Raji (cell line): Measurements from ENCODE around the gene HGFAC.

ENCODE experiments used
- POLR2A ChIP-seq: IDR thresholded peaks from 2 replicates; pipeline ENCODE4 v1.6.1; 2011; ENCODE audit warnings: low read depth, low read length, control low read depth; ENCODE audit not compliant: insufficient read depth

HGFAC gene

GRCh38 chr4:3441501-3442459 is at the start of gene HGFAC:
Gene HGFAC (plus strand): TSS chr4:3441968. CDS start chr4:3442002, 34 bp downstream.
- TF ChIP-seq POLR2A, result no peak

- no peak for TF ChIP-seq POLR2A
Measured at GRCh38 chr4:3392321-3392720, 49.4 kb upstream of the HGFAC start.

- TF ChIP-seq POLR2A, result no peak
Measured at GRCh38 chr4:3393171-3393570, 48.6 kb upstream of the HGFAC start.

DNA sequence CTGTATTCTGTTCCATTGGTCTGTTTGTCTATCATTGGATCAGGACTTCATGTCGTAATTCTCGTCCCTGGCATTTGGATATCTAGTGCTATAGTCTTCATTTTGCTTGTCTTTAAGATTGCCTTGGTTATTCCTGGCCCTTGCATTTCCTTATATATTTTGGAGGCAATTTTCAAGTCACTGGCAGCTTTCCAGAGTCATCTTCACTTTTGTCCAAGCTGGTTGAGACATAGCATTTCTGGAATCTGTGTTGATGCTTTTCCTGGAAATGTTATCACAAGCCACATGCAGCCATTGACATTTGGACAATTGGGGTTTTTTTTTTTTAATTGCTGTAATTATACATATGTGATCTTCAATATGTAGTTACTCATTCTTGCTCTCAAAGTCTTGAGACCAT is 45.2 kb upstream of the HGFAC start:
- no peak for TF ChIP-seq POLR2A

DNA sequence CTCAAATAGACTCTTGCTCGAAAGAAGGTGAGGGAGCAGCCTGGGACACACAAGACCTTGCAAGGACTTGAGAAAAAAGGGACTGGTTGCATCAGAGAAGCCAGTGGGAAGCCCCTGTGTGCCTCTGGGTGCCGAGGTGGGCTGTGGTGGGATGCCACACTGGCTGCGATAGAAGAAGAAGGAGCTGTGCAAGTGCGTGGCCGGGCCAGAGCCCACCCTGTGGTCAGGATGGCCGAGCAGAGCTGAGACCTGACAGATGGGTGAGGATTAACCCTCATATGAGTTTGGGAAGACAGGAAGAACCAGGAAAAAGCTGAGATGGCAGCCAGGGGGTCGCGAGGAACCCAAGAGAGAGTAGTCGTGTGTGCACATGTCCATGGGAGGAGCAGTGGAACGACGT is 44.6 kb upstream of the HGFAC start:
- TF ChIP-seq POLR2A, result no peak

DNA sequence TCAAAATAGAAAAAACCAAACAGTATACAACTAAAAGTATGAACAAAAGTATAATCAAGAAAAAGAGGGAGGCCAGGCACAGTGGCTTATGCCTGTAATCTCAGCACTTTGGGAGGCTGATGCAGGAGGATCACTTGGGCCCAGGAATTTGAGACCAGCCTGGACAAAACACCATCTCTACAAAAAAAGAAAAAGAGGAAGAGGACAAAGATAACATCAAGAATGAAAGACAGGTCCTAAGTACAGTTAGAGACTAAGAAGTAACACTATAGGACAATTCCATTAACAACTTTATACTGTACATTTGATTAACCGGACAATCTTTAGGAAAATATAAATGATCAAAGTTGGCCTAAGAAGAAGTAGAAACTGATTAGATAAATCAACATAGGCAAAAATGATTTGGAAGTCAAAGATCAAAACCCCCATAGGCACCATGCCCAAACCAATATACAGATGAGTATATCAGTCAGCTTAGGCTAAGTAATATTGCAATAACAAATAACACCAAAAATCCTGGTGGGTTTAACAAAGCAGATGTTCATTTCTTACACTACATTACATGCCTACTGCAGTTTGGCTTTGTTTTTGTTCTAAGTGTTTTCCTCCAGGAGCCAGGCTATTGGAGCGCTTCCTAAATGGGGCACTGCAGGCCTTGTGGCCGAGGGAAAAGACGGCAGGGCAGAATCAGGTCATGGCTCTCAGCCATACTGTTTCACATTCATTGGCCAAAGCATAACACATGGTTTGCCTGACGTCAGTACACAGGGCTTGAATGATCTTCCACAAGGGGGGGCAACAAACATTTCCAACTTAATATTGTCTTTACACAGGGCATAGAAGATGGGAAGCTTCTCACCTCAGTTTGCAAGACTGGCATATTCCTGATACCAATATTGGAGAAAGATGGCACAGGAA is 42.2 kb upstream of the HGFAC start:
- no peak for TF ChIP-seq POLR2A

GRCh38 chr4:3401436-3402171 is 40.2 kb upstream of the HGFAC start:
- no peak for TF ChIP-seq POLR2A

GRCh38 chr4:3402491-3403347 is 39.0 kb upstream of the HGFAC start:
- no peak for TF ChIP-seq POLR2A

GRCh38 chr4:3403348-3403906 is 38.3 kb upstream of the HGFAC start:
- no peak for TF ChIP-seq POLR2A

DNA sequence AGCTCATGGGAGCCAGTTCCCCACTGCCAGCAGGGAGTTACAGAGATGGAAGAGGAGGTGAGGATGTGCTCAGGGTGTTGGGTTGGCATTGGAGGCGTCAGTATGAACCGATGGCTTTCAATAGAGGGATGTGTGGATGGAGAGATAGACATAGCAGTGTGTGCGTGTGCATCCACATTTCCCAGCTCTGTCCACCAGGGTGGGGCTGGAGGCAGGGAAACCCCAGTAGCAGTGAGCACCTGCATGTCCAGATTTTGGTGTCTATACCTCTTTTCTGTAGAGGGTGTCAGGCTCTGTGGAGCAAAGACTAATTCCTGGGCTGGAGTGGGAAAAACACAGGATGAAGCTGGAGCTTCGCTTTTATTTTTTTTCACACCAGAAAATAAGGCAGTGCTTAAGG is 37.2 kb upstream of the HGFAC start:
- no peak for TF ChIP-seq POLR2A

- TF ChIP-seq POLR2A, result no peak
Measured at GRCh38 chr4:3405176-3405575, 36.6 kb upstream of the HGFAC start.

GRCh38 chr4:3406021-3406420 is 35.7 kb upstream of the HGFAC start:
- TF ChIP-seq POLR2A, result no peak

- TF ChIP-seq POLR2A, result no peak
Measured at GRCh38 chr4:3406431-3406830, 35.3 kb upstream of the HGFAC start.

DNA sequence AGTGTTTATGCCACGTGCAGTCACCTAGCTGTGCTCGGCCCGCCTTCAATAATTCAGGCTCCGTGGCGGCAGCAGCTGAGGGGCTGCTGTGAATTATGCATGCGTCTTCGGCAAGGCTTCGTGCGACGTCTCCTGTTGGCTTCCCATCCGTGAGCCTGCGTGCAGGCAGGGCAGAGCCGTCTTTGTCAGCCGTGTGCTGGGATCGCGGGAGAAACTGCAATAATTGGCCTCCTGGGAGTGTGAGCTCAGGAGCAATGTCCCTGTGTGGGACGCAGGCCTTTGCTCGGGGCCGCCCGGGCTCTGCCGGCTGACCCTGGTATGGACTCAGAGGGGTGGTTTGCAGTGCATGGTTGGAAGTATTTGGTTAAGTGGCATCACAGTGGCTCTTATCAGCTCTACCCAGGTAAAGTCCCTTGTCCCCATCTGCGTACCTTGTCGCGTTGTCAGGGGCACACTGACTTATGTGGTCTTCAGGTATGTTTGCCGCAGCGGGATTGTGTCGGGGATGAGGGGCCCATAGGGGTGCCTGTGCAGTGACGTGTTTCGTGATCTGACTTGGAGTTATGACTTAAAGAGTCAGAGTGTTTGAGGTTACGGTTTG is 34.5 kb upstream of the HGFAC start:
- no peak for TF ChIP-seq POLR2A
